AG08395 (cell line): ENCODE data around the gene KIF4A.
"Not testable (repeated sequence)": the region's sequence is repeated elsewhere in the genome, so short reads cannot be mapped to it uniquely, and the experiment has no call there.

Source experiments
- DNase-seq: peaks from one replicate; pipeline ENCODE4 v3.0.0; 2012; ENCODE audit warnings: mixed read lengths, low spot score

The KIF4A gene

GRCh38 chrX:70386235-70386634 lies 96.3 kb downstream of the KIF4A start:
- DNase-seq, result no peak

GRCh38 chrX:70398899-70399298 lies 109.0 kb downstream of the KIF4A start:
- no peak for DNase-seq

- not testable (repeated sequence) for DNase-seq
These were observed 110.3 kb downstream of the KIF4A start for GRCh38 chrX:70400181-70400580.

- DNase-seq, result no peak
These were observed 112.8 kb downstream of the KIF4A start for GRCh38 chrX:70402721-70403120.

- no peak for DNase-seq
These were observed 115.1 kb downstream of the KIF4A start for GRCh38 chrX:70405003-70405402.

GRCh38 chrX:70410921-70411320 lies 121.0 kb downstream of the KIF4A start:
- DNase-seq, result no peak

GRCh38 chrX:70411475-70411874 lies 121.6 kb downstream of the KIF4A start:
- no peak for DNase-seq

- DNase-seq, result no peak
These were observed 131.7 kb downstream of the KIF4A start for GRCh38 chrX:70421618-70422017.

GRCh38 chrX:70422851-70423341 lies 133.0 kb downstream of the KIF4A start, which contains the start of gene GDPD2:
Gene GDPD2, plus strand, starts transcription at chrX:70423314. Its CDS starts 1,671 bp downstream, at chrX:70424985.
- no peak for DNase-seq

GRCh38 chrX:70423936-70424675 lies 134.2 kb downstream of the KIF4A start:
- DNase-seq, result no peak

GRCh38 chrX:70424801-70425200 lies 134.9 kb downstream of the KIF4A start:
- no peak for DNase-seq

GRCh38 chrX:70426286-70427278 lies 136.7 kb downstream of the KIF4A start:
- DNase-seq, result no peak

GRCh38 chrX:70427365-70427764 lies 137.5 kb downstream of the KIF4A start:
- no peak for DNase-seq

GRCh38 chrX:70429759-70430158 lies 139.9 kb downstream of the KIF4A start:
- no peak for DNase-seq

- no peak for DNase-seq
These were observed 143.3 kb downstream of the KIF4A start for GRCh38 chrX:70432936-70433847.

GRCh38 chrX:70433848-70434351 lies 144.0 kb downstream of the KIF4A start:
- DNase-seq, result peak; percentile 56

GRCh38 chrX:70434352-70434866 lies 144.5 kb downstream of the KIF4A start:
- peak; percentile 90 for DNase-seq

- DNase-seq, result peak; percentile 42
These were observed 145.1 kb downstream of the KIF4A start for GRCh38 chrX:70434914-70435586.

- DNase-seq, result no peak
These were observed 146.4 kb downstream of the KIF4A start for GRCh38 chrX:70436343-70436742.

GRCh38 chrX:70437011-70437410 lies 147.1 kb downstream of the KIF4A start:
- no peak for DNase-seq
